Sigmoid colon (tissue), 7 donors: ENCODE measurements around the gene CDHR5. TPM values are rescaled to one million over a fixed set of nuclear protein-coding genes. Genes with fewer than 3 reads are reported as not detected.

Experiments used
- DNase-seq: peaks from one replicate; pipeline ENCODE4 v3.0.0-alpha.2; 2019
- H3K27ac ChIP-seq, 4 donors: fragments of 200-600 bp; sonication (generic); one replicate each; pipeline ENCODE4 v1.5.1; 2016 to 2019; ENCODE audit warnings: mild to moderate bottlenecking in 1 of 4
- H3K27me3 ChIP-seq, 3 donors: fragments of 200-600 bp; sonication (generic); one replicate each; pipeline ENCODE4 v1.5.1; 2019; ENCODE audit warnings: mild to moderate bottlenecking in 1 of 3
- H3K36me3 ChIP-seq, 4 donors: fragments of 200-600 bp; sonication (generic); one replicate each; pipeline ENCODE4 v1.5.1; 2016 to 2019
- H3K4me1 ChIP-seq, 4 donors: fragments of 200-600 bp; sonication (generic); one replicate each; pipeline ENCODE4 v1.5.1; 2017 to 2019
- H3K4me3 ChIP-seq, 4 donors: fragments of 200-600 bp; sonication (generic); one replicate each; pipeline ENCODE4 v1.5.1; 2017 to 2019; ENCODE audit warnings: mild to moderate bottlenecking in 2 of 4, moderate library complexity in 1 of 4
- H3K9me3 ChIP-seq, 4 donors: fragments of 200-600 bp in 3 of 4; sonication (generic) in 3 of 4; one replicate each; pipeline versions ENCODE4 v1.5.1 to v1.6.1; 2013 to 2019
- EP300 ChIP-seq, 4 donors: sonication (generic); formaldehyde crosslinking; IDR thresholded peaks; one replicate each; pipeline ENCODE4 v1.6.1; 2017; ENCODE audit warnings: antibody characterized with exemption in 4 of 4
- POLR2A ChIP-seq, 2 donors: fragments of 450-650 bp; IDR thresholded peaks; one replicate each; pipeline ENCODE4 v1.6.1; 2016; ENCODE audit warnings: antibody characterized with exemption in 2 of 2, mild to moderate bottlenecking in 2 of 2, moderate library complexity in 2 of 2
- POLR2AphosphoS5 ChIP-seq, 4 donors: sonication (generic); formaldehyde crosslinking; IDR thresholded peaks; one replicate each; pipeline ENCODE4 v1.6.1; 2017; ENCODE audit warnings: antibody characterized with exemption in 4 of 4
- WGBS, 2 donors: extraction: QIAGEN DNeasy Blood & Tissue Kit; methylation state at CpG; one replicate each; pipeline ENCODE4 v1.1.7; 2013; 5-methylcytosine and 5-hydroxymethylcytosine counted together
- intact Hi-C: fragments of 100-400 bp; cut with DNase I; formaldehyde crosslinking; loops from one replicate; pipeline ENCODE4 v1.15.1; 2023
- polyA plus RNA-seq, 3 donors: library from polyadenylated mRNA; stranded (reverse); fragments of 200-250 nt; gene quantifications; one replicate each; pipeline ENCODE4 v1.2.3, GENCODE V29; 2013
- total RNA-seq, 4 donors: library from RNA; depleted of rRNA; stranded (reverse); fragments of >200 nt; gene quantifications; one replicate each; pipeline ENCODE4 v1.1.0, GENCODE V29; 2016
- TF ChIP-seq, protein P1 (sequence below), 4 experiments: fragments of 450-650 bp in 3 of 4; fragments of 200-600 bp in 1 of 4; IDR thresholded peaks; one replicate each; pipeline ENCODE4 v1.5.1; 2016 to 2019; ENCODE audit warnings: antibody characterized with exemption in 4 of 4, mild to moderate bottlenecking in 3 of 4, moderate library complexity in 2 of 4
- donor health status: healthy with polysubstance abuse.
- donor health status: Bipolar disorder and iron deficiency.
- donor health status: healthy.

CDHR5 gene
- total and polyA plus RNA-seq, 7 donors, result 1.8 to 136 (median 18.0) TPM; not detected in 2

DNA sequence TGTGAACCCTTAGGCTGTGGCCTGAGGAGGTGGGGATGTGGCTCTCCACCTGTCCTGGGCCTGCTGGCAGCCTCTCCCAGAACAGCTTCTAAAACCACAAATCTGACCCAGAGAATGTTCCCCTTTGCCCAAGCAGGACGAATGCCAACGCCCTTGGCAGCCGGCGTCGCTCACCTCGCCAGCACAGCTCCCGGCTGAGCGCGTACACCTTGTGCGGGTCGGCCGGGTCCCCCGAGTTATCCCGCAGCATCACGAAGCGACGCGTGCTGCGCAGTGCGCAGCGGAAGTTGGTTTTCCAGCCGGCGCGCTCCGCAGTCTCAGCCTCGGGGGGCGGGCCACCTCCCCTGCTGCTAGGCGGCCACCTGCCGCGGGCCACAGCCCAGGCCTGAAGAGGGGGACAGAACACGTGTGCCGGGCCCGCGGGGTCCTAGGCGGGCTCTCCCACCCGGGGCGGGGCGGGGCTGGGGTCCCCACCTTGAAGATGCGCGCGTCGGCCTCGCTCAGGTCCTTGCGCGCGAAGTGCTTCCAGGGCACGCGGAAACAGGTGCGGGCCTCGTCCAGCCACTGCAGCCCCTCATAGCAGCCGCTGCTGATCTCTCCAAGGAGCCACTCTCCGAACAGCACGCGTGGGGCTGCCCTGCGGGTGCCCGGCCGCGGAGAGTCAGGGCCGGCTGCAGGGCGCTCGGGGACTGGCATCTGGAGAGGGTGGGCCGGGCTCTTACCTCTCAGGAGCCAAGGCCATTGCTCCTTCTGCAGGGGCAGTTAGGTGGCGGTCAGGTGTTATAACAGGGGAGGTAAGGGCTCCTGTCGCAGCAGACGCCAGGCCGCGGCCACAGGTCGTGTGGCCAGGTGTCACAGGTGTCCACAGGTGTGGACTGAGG is 9.9 kb downstream of the CDHR5 start:
- Histone ChIP-seq H3K36me3 (peaks cover 21 to 51% (median 33%) of the 10 kb centered on the region in 4 donors), H3K27ac (peak overlapping the region; percentile 82 to 95 (median 87)), H3K27me3 (no peaks in the 10 kb centered on the region), H3K9me3 (no peaks in the 10 kb centered on the region), H3K4me1 (peaks cover 0 to 33% (median 27%) of the 10 kb centered on the region in 4 donors), H3K4me3 (peak overlapping the region; percentile 61 to 72 (median 66))
- TF ChIP-seq, protein P1, sequence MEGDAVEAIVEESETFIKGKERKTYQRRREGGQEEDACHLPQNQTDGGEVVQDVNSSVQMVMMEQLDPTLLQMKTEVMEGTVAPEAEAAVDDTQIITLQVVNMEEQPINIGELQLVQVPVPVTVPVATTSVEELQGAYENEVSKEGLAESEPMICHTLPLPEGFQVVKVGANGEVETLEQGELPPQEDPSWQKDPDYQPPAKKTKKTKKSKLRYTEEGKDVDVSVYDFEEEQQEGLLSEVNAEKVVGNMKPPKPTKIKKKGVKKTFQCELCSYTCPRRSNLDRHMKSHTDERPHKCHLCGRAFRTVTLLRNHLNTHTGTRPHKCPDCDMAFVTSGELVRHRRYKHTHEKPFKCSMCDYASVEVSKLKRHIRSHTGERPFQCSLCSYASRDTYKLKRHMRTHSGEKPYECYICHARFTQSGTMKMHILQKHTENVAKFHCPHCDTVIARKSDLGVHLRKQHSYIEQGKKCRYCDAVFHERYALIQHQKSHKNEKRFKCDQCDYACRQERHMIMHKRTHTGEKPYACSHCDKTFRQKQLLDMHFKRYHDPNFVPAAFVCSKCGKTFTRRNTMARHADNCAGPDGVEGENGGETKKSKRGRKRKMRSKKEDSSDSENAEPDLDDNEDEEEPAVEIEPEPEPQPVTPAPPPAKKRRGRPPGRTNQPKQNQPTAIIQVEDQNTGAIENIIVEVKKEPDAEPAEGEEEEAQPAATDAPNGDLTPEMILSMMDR (IDR thresholded peaks at IDR 0.05), result no peak
- no peak for TF ChIP-seq POLR2AphosphoS5 (IDR thresholded peaks at IDR 0.05)
- TF ChIP-seq EP300 (IDR thresholded peaks at IDR 0.05), result no peak
- no peak for TF ChIP-seq POLR2A (IDR thresholded peaks at IDR 0.05)
- peak; percentile 68 for DNase-seq
- intact Hi-C loops, result loop anchor here (5.0 kb wide), 1 partner anchor 38 kb away; the partner anchor contains the start of gene PHRF1
- 25 to 63% methylated on average over 68 of the region's 68 CpGs for WGBS, 2 donors

- intact Hi-C loops, result no loop called here
- Histone ChIP-seq H3K9me3 (no peaks in the 10 kb centered on the region), H3K4me3 (peak overlapping the region in 1 of 4 donors; percentile 62), H3K4me1 (peaks cover 0 to 33% (median 27%) of the 10 kb centered on the region in 4 donors), H3K27ac (peak overlapping the region; percentile 82 to 95 (median 87)), H3K36me3 (peaks cover 24 to 59% (median 40%) of the 10 kb centered on the region in 4 donors), H3K27me3 (no peaks in the 10 kb centered on the region)
- no peak for DNase-seq
- TF ChIP-seq POLR2A (IDR thresholded peaks at IDR 0.05), result no peak
- TF ChIP-seq EP300 (IDR thresholded peaks at IDR 0.05), result no peak
- TF ChIP-seq, protein P1 (IDR thresholded peaks at IDR 0.05), result no peak
- WGBS, 2 donors, result 39 to 72% methylated on average over 14 of the region's 14 CpGs
Observed at GRCh38 chr11:614021-614622, 10.6 kb downstream of the CDHR5 start.

GRCh38 chr11:613369-613968 is 11.3 kb downstream of the CDHR5 start:
- H3K36me3 ChIP-seq, result peaks cover 26 to 65% (median 46%) of the 10 kb centered on the region in 4 donors
- no peak overlapping the region for H3K4me3 ChIP-seq
- no peaks in the 10 kb centered on the region for H3K9me3 ChIP-seq
- H3K4me1 ChIP-seq, result peaks cover 0 to 33% (median 27%) of the 10 kb centered on the region in 4 donors
- intact Hi-C loops, result no loop called here
- no peaks in the 10 kb centered on the region for H3K27me3 ChIP-seq
- WGBS, 2 donors, result 23 to 62% methylated on average over 36 of the region's 36 CpGs
- no peak for TF ChIP-seq EP300 (IDR thresholded peaks at IDR 0.05)
- TF ChIP-seq POLR2AphosphoS5 (IDR thresholded peaks at IDR 0.05), result no peak
- TF ChIP-seq, protein P1 (IDR thresholded peaks at IDR 0.05), result no peak
- no peak for TF ChIP-seq POLR2A (IDR thresholded peaks at IDR 0.05)
- DNase-seq, result no peak
- H3K27ac ChIP-seq, result peak overlapping the region; percentile 82 to 95 (median 87)

DNA sequence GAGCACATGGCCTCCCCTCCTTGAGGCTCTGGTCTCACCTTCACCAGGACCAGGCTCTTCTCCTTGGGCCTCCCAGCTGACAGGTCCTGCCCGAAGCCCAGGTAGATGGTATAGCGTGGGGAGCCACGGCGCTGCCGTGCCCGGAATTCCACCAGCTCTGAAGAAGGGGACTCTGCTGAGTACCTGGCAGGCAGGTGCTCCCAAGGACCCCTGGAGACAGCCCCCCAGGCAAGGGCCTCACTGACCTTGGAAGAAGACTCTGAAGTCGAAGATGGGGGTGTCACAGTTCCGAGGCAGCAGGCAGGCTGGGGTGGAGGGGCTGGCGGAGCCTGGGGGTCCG is 11.8 kb downstream of the CDHR5 start:
- DNase-seq, result no peak
- Histone ChIP-seq H3K36me3 (peaks cover 27 to 67% (median 49%) of the 10 kb centered on the region in 4 donors), H3K9me3 (no peaks in the 10 kb centered on the region), H3K4me1 (peaks cover 0 to 33% (median 27%) of the 10 kb centered on the region in 4 donors), H3K4me3 (no peak overlapping the region), H3K27ac (peak overlapping the region; percentile 19 to 95 (median 87)), H3K27me3 (no peaks in the 10 kb centered on the region)
- intact Hi-C loops, result no loop called here
- 81 to 94% methylated on average over 10 of the region's 10 CpGs for WGBS, 2 donors
- TF ChIP-seq POLR2A (IDR thresholded peaks at IDR 0.05) (no peak), EP300 (IDR thresholded peaks at IDR 0.05) (no peak), POLR2AphosphoS5 (IDR thresholded peaks at IDR 0.05) (no peak)
- TF ChIP-seq, protein P1 (IDR thresholded peaks at IDR 0.05), result no peak
